Activated gamma-delta T cell treated with Interleukin-2 at 50 U/mL for 16 hours (primary cell): ENCODE data around the gene MUC13.
"Not testable (repeated sequence)": the region's sequence is repeated elsewhere in the genome, so short reads cannot be mapped to it uniquely, and the experiment has no call there.

Source experiments
- DNase-seq: peaks from one replicate; pipeline ENCODE4 v3.0.0-alpha.2; 2020

Gene MUC13

GRCh38 chr3:124934577-124934976, at the start of gene MUC13:
Gene MUC13, minus strand, starts transcription at chr3:124934751. Its CDS starts 39 bp downstream, at chr3:124934712.
- no peak for DNase-seq

DNA sequence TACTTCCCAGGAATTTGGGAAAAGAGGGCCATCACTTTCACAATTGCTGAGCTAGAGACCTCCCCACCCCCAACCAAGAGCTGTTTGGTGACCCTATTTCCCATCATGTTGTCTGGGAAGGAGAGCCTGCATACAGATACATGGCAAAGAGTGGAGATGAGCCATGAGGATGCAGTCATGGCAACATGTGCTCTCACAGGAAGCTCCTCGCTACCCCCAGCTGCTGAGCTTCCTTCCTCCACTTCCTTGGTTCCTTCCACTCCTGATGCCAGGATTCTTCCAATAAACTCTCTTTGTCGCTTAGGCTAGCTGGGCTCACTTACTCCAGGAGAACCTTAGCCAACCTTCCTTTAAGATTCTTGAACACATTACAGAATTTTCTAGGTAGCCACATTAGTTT, 48.3 kb upstream of the MUC13 start:
- no peak for DNase-seq

DNA sequence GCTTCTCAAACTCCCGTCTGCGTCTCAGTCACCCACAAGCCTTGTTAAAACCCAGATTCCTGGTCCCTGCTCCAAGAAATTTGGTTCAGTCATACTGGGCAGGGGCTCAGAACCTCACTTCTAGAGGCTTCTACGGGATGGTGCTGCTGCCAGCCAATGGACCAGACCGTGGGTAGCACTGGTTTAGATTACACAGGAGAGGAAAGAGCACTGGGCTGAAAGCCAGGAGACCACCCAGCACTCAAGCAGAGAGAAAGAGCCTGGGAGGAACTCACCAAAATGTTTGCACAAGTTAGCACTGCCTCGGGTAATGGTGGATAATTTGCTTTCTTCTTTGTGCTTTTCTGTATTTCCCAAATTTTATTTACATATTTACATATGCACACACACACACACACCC, 46.9 kb upstream of the MUC13 start:
- DNase-seq, result no peak

DNA sequence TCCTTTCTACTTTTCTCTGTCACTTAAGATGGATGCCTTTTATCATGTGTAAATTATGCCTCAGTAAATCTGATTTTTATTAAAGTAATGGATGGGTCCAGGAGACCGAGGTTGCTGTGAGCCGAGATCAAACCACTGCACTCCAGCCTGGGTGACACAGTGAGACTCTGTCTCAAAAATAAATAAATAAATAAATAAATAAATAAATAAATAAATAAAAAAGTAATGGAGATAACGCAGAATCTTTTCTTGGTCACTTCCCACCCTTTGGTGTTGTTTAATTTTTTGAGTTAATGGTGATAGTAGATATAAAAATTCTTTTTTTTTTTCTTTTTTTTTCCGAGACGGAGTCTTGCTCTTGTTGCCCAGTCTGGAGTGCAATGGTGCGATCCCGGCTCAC, 44.1 kb upstream of the MUC13 start:
- no peak for DNase-seq

DNA sequence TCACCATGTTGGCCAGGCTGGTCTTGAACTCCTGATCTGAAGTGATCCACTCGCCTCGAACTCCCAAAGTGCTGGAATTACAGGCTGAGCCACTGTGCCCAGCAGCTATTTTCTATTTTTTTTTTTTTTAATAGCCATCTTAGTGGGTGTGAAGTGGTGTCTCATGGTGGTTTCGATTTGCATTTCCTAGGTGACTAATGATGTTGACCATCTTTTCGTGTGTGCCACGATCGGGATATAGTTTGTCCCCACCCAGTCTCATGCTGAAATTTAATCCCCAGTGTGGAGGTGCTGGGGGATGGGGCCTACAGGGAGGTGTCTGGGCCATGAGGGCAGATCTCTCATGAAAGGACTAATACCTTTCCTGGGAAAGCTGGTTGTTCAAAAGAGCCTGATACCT, 41.8 kb upstream of the MUC13 start:
- no peak for DNase-seq

DNA sequence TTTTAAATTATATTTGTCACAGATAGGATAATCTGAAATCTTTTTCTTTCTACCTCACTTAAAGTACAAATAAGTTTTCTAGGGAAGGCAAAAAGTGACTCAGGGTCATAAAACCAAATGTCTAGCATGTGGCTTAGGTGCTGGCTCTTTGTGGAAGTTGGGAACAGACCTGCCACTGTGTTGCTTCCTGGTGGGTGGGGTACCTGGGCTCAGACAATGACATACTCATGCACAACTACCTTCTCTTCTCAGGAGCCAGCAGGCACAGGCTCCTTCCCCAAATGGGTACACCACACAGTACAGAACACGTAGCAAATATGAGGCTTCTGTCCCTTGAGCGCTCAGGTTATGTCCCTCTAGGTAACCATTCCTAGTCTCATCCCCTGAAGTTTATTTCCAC, 40.1 kb upstream of the MUC13 start:
- DNase-seq, result no peak

DNA sequence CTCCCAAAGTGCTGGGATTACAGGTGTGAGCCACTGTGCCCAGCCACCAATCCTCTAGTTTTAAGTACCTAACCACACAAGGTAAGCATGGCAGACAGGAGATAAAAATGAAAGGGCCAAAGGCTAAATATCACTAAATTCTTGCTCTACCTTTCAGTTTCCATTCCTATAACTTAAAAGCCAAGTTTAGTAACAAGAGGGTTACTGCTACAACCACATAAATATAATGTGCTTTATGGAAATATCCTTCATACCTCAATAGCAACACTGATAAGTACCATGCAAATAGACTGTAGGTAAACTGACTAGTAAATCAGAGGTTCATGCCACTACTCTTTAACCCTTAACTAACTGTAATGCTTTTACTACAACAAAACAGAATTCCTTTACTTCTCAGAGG, 38.7 kb upstream of the MUC13 start:
- DNase-seq, result no peak

DNA sequence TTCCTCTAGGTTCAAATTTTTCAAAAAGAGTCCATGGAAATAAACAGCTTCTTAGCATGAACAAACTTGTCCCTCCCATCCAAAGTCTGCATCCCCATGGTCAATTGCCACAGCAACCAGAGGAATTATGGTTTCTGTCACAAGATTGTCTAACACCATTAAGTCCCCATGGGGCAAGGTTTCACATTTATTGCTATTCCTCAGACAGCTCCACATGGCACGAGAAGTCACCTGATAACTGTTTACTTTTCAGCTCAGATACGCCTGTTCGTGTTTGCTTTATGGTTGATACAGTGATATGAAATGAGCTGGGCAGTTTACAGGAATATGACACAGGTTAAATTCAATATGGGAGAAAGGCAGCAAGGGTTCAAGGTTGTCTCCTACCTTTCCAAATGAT, 37.9 kb upstream of the MUC13 start:
- no peak for DNase-seq

- no peak for DNase-seq
Observed at GRCh38 chr3:124969963-124970722, 35.6 kb upstream of the MUC13 start.

GRCh38 chr3:124969190-124969589, 34.6 kb upstream of the MUC13 start:
- no peak for DNase-seq

DNA sequence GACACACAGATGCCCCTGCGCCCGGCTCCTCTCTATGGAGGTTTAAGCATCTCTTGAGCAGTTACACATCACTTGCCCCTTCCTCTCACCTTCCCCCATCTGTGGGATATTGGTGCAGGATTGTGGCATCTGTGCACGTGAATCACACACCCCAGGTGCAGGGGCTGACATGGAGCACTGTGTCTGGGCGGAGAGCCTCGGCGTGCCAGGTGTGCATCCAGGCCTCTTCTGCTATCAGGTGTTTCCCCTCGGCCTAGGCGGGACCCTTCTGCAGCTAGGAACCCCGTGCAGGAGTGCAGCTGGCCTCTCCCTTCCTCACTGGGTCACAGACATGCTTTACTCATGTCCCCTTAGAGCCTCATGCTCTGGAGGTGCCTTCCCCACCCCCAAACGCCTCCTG, 33.4 kb upstream of the MUC13 start:
- DNase-seq, result no peak

GRCh38 chr3:124966521-124967445, 32.2 kb upstream of the MUC13 start:
- no peak for DNase-seq

DNA sequence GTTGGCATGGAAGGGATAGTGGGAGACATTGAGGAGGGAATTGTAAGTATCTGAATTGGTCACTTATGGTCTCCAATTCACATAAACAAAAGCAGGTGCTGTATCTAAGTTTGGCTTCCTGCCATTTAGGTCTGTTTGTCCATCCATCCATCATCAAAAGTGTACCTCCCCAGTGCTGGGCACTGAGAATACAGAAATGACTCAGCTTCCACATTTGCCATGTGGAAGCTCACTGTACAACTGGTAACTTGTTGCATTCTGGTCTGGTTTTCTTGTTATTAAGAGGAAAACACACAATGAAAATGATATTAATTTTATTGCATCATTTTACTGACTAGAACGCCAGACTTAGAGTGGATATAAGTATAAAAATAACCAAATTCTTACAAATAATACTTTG, 30.9 kb upstream of the MUC13 start:
- no peak for DNase-seq

- DNase-seq, result no peak
Observed at GRCh38 chr3:124964387-124964786, 29.8 kb upstream of the MUC13 start.

DNA sequence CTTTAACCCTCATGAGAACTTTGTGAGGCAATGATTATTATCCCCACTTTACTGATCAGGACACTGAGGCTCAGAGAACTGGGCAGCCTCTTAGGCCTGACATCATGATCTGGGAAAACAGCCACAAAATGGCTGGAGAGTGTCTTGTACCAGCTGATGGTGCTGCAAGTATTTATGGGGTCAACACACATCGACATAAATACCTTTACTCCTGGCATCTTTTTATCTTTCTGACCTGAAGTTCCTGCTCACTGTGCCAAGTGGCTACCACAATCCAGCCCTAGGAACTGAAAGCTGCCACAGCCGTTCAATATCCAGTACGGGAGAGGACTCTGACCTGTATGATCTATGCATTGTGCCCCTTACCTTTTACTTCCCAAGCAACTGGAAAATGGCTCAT, 29.2 kb upstream of the MUC13 start:
- no peak for DNase-seq

GRCh38 chr3:124962403-124962940, 27.9 kb upstream of the MUC13 start:
- no peak for DNase-seq

- DNase-seq, result no peak
Observed at GRCh38 chr3:124960698-124961097, 26.1 kb upstream of the MUC13 start.

DNA sequence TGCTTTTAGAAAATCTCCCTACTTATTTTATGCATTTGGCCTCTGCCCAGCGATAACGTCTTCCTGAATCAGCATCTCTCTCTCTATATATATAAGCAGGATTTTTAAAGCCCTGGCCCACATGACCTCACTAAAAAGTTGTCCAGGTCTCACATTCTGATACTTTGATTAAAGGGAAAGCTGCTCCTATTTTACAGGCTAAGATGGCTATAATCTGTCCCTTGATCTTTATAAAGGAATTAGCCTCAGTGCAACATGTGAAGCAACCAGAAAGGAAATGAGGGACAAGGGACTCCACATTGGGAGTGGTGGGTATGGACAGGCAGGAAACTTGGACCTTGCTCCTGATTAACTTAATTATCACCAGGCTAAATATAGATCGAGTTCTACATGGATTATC, 25.6 kb upstream of the MUC13 start:
- DNase-seq, result no peak

- not testable (repeated sequence) for DNase-seq
Observed at GRCh38 chr3:124957951-124958350, 23.4 kb upstream of the MUC13 start.

DNA sequence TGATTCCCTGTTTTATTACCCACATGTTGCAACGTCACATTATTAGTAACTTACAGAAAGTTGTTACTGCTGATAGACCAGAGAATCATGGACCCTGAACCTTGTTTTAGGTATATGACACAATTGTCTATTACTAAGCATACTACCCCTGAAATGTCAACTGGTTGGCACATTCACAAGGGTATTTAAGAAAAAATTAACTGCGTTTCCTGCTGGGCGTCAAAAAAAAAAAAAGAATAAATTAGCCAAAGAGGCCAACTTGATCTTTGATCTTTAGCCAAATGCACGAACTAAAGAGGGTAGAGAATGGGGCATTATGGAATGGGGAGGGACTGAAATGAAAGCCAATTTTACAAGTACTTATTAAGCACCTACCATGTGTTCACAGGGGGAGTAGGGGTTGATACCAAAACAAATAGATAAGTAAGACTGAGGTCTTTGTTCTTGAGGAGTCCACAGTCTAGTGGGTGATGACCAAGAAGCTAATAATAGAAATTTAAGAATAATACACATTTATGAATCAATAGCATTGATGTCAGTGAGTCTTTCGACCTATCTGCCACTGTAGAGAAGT, 17.8 kb upstream of the MUC13 start:
- no peak for DNase-seq

DNA sequence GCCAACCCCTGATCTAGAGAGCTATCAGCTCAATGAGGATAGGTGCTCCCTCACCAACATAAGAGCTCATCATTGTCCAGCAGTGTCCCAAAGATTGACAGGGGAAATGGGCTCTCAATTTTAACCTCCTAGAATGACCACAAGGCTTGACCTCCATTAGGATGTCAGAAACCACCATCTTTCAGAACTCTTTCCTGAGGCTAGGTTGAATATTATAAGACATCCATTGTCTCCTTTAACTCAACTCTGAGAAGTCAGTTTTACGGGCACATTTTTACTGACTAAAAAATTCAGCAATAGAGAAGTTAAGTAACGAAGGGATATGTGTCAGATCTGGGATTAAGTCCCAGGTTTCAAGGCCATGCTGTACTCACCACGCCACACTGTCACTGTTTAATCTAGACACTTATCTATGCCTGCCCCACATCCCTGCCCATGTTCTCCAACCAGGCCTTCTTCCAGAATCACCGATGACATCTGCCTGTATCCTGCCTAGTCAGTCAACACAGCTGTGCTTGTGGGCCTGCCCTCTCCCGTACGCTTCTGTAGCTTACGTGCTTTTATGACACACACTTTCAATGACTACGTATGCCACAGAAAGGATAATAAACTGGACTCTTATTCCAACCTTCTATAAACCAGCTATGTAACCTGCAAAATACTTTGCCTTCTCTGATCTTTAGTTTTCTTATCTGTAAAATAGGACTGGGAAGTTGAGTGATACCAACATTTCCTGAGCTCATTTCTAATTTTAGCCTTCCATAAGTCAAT, 17.1 kb upstream of the MUC13 start:
- DNase-seq, result no peak

DNA sequence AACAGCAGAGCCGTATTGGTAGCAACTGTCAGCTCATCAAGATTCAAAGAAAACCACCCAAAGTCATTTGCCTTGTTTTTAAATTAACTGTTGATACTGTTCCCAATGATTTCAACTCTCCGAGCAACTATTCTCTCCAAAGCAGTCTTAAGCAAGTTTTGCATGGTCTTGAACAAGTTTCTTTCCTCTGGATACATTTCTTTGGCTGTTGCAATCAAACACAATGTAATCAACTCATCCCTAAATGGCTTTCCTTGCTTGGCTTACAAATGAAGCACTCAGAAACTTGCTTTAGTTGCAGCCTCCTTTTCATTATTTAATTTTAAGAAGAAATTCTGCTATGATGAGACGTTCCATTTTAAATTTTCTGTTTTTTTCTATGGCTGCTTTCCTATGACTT, 15.5 kb upstream of the MUC13 start:
- DNase-seq, result no peak

DNA sequence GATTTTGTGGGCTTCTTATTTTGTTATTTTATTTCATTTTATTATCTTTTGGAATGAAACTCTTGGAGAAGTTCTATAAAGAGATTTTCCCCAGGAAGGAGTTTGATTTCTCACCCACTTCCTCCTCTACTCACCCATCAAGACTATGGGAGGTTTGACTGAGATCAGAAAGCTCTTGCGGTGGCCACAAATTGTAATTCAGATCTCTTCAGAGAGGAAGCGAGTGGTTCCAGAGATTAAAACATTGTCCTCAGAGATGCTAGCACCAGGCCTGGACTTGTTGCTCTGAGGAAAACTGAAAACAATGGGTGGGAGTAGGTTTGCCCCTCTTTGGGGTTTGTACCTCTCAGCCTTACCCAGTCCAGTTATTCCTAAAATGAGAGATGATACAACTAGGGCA, 8.1 kb upstream of the MUC13 start:
- no peak for DNase-seq
